Measurements from ENCODE around the gene SMOC2. TPM values are rescaled to one million over a fixed set of nuclear protein-coding genes. Genes with fewer than 3 reads are reported as not detected.

Gene SMOC2
- total RNA-seq, 1 experiment from 2014 or later, result 2.1 TPM

GRCh38 chr6:168495133-168495532, 54.1 kb downstream of the SMOC2 start:
- no peaks in the 10 kb centered on the region for H3K9me3 Mint-ChIP-seq
- Histone ChIP-seq H2BK20ac (ENCODE audit: low read depth, low read length, poor library complexity, severe bottlenecking) (no peak overlapping the region), H3K4ac (ENCODE audit: low read depth, low read length) (no peak overlapping the region), H2AK5ac (ENCODE audit: insufficient read length, low read length) (no peak overlapping the region), H3K27me3 (ENCODE audit: insufficient read depth, low read length) (no peaks in the 10 kb centered on the region), H3K4me1 (ENCODE audit: insufficient read depth, low read length) (no peaks in the 10 kb centered on the region), H3K23ac (ENCODE audit: insufficient read length, low read depth, low read length) (no peak overlapping the region), H4K5ac (ENCODE audit: insufficient read length, low read depth, low read length) (no peak overlapping the region), H3K4me2 (ENCODE audit: insufficient read depth, insufficient read length, low read length) (no peak overlapping the region), H3K56ac (ENCODE audit: insufficient read length, low read depth, low read length) (no peak overlapping the region), H2BK12ac (ENCODE audit: insufficient read length, low read depth, low read length) (no peak overlapping the region), H2BK15ac (ENCODE audit: low read depth, low read length) (no peak overlapping the region), H2AFZ (ENCODE audit: low read length) (no peak overlapping the region), H3K9me3 (ENCODE audit: control insufficient read depth, low read depth, low read length) (no peaks in the 10 kb centered on the region), H4K8ac (replicated peaks; ENCODE audit: insufficient read length, low read depth, low read length) (no peak overlapping the region), H3K79me2 (ENCODE audit: insufficient read depth, low read length) (no peaks in the 10 kb centered on the region), H3K79me1 (ENCODE audit: insufficient read depth, low read depth, low read length, poor library complexity, severe bottlenecking) (no peaks in the 10 kb centered on the region), H3K9ac (ENCODE audit: extremely low read depth, insufficient read length, low read length) (no peak overlapping the region), H3K23me2 (ENCODE audit: insufficient read length, low read depth, low read length, poor library complexity, severe bottlenecking) (no peaks in the 10 kb centered on the region), H3T11ph (ENCODE audit: low read length) (no peak overlapping the region), H2BK120ac (ENCODE audit: low read depth, low read length, poor library complexity, severe bottlenecking) (no peak overlapping the region), H3K18ac (ENCODE audit: insufficient read length, low read depth, low read length) (no peak overlapping the region), H2BK5ac (ENCODE audit: insufficient read length, low read length) (no peak overlapping the region), H4K20me1 (ENCODE audit: control insufficient read depth, insufficient read depth, insufficient read length) (no peaks in the 10 kb centered on the region), H4K91ac (ENCODE audit: insufficient read length, low read depth, low read length) (no peak overlapping the region), H3K27ac (ENCODE audit: insufficient read length, low read depth, low read length) (no peak overlapping the region), H3K14ac (ENCODE audit: insufficient read depth, low read length) (no peak overlapping the region)
- no CpG with 5 or more reads among the region's 13 CpGs for WGBS (ENCODE audit: extremely low coverage, insufficient read length, low lambda C conversion rate)
- no peak for TF ChIP-seq CTCF (conservative IDR thresholded peaks at IDR 0.05)
- H3K27me3 Mint-ChIP-seq (ENCODE audit: low read depth), result no peaks in the 10 kb centered on the region
- DNase-seq, result no peak
- no peaks in the 10 kb centered on the region; a peak in 1 of 7 replicates for H3K36me3 Mint-ChIP-seq (ENCODE audit: insufficient read depth in 1 of 3, low read depth in 3 of 3)
- H3K4me1 Mint-ChIP-seq, result peaks cover 16 to 22% of the 10 kb centered on the region in 2 experiments
- H3K27ac Mint-ChIP-seq, result no peak overlapping the region
- H3K4me3 Mint-ChIP-seq, result no peak overlapping the region
